Epithelial cell of esophagus (primary cell): ENCODE results near the gene RGL1.

ENCODE experiments used
- DNase-seq: peaks from one replicate; pipeline ENCODE4 v3.0.0; 2010; ENCODE audit warnings: low read depth
- H3K4me3 ChIP-seq: 2 replicates; pipeline ENCODE4 v1.5.1; 2011; ENCODE audit warnings: mild to moderate bottlenecking, low read length, control low read depth
- CTCF ChIP-seq: IDR thresholded peaks from 2 replicates; pipeline ENCODE4 v1.5.1; 2011; ENCODE audit warnings: low read depth, mild to moderate bottlenecking, low read length, control low read depth, inconsistent platforms; ENCODE audit not compliant: insufficient read depth; ENCODE audit errors: missing control alignments

RGL1 gene

GRCh38 chr1:183871601-183872000, 66.7 kb downstream of the RGL1 start:
- TF ChIP-seq CTCF, result no peak
- no peak overlapping the region for H3K4me3 ChIP-seq
- no peak for DNase-seq

- DNase-seq, result no peak
- TF ChIP-seq CTCF, result no peak
- H3K4me3 ChIP-seq, result no peak overlapping the region
Measured at GRCh38 chr1:183872403-183872802, 67.5 kb downstream of the RGL1 start.

GRCh38 chr1:183873642-183874041, 68.7 kb downstream of the RGL1 start:
- DNase-seq, result no peak
- no peak overlapping the region for H3K4me3 ChIP-seq
- TF ChIP-seq CTCF, result no peak

- DNase-seq, result no peak
- H3K4me3 ChIP-seq, result no peak overlapping the region
- TF ChIP-seq CTCF, result no peak
Measured at GRCh38 chr1:183876309-183876708, 71.4 kb downstream of the RGL1 start.

GRCh38 chr1:183877053-183877720, 72.3 kb downstream of the RGL1 start:
- TF ChIP-seq CTCF, result no peak
- no peak overlapping the region for H3K4me3 ChIP-seq
- no peak for DNase-seq

GRCh38 chr1:183879494-183879893, 74.6 kb downstream of the RGL1 start:
- no peak for DNase-seq
- no peak overlapping the region for H3K4me3 ChIP-seq
- TF ChIP-seq CTCF, result no peak

- no peak for DNase-seq
- no peak overlapping the region for H3K4me3 ChIP-seq
- no peak for TF ChIP-seq CTCF
Measured at GRCh38 chr1:183879966-183880365, 75.0 kb downstream of the RGL1 start.
